Measurements from ENCODE around the gene RPTOR. TPM values are rescaled to one million over a fixed set of nuclear protein-coding genes. Genes with fewer than 3 reads are reported as not detected.

The RPTOR gene
- total and polyA plus RNA-seq, 2 experiments from 2014 or later, result 6.6 to 16.1 TPM

GRCh38 chr17:80671039-80671824 is 126.6 kb downstream of the RPTOR start:
- Histone ChIP-seq H2AFZ (no peak overlapping the region), H3K36me3 (ENCODE audit: low read depth) (no peaks in the 10 kb centered on the region), H3K9ac (no peak overlapping the region), H3K4me1 (ENCODE audit: insufficient read depth) (no peaks in the 10 kb centered on the region), H3K4me2 (ENCODE audit: unreplicated experiment) (no peak overlapping the region), H4K20me1 (ENCODE audit: insufficient read depth) (0 out of 2 replicates have a peak, but pooled peaks cover 3% of the 10 kb centered on the region), H3F3A (ENCODE audit: insufficient read depth) (no peaks in the 10 kb centered on the region), H3K9me2 (ENCODE audit: insufficient read depth) (no peaks in the 10 kb centered on the region), H3K27me3 (replicated peaks; ENCODE audit: insufficient read depth) (no peaks in the 10 kb centered on the region), H3K27ac (no peak overlapping the region), H3K9me3 (ENCODE audit: low read depth) (no peaks in the 10 kb centered on the region), H3K4me3 (no peak overlapping the region), H3K79me2 (ENCODE audit: insufficient read depth) (peaks cover 84% of the 10 kb centered on the region)
- no peak for TF ChIP-seq EZH2 (IDR thresholded peaks at IDR 0.05; ENCODE audit: insufficient read depth, poor library complexity, severe bottlenecking)
- TF ChIP-seq EZH2phosphoT487 (IDR thresholded peaks at IDR 0.05; ENCODE audit: insufficient read depth, low read depth), result no peak
- in situ Hi-C loops (cut with MboI), result no loop called here
- WGBS, 2 experiments (ENCODE audit: low coverage in 1 of 2, low lambda C conversion rate in 2 of 2, missing lambda C conversion rate in 2 of 2), result 70 to 73% methylated on average over 14 of the region's 14 CpGs
- DNase-seq, result no peak

- Histone ChIP-seq H2AFZ (no peak overlapping the region), H3K27me3 (replicated peaks; ENCODE audit: insufficient read depth) (no peaks in the 10 kb centered on the region), H3K4me3 (no peak overlapping the region), H3K9me2 (ENCODE audit: insufficient read depth) (no peaks in the 10 kb centered on the region), H3K9ac (no peak overlapping the region), H3K9me3 (ENCODE audit: low read depth) (no peaks in the 10 kb centered on the region), H4K20me1 (ENCODE audit: insufficient read depth) (0 out of 2 replicates have a peak, but pooled peaks cover 3% of the 10 kb centered on the region), H3F3A (ENCODE audit: insufficient read depth) (no peaks in the 10 kb centered on the region), H3K4me2 (ENCODE audit: unreplicated experiment) (no peak overlapping the region), H3K27ac (no peak overlapping the region), H3K4me1 (ENCODE audit: insufficient read depth) (no peaks in the 10 kb centered on the region), H3K79me2 (ENCODE audit: insufficient read depth) (peaks cover 84% of the 10 kb centered on the region), H3K36me3 (ENCODE audit: low read depth) (no peaks in the 10 kb centered on the region)
- no peak for DNase-seq
- in situ Hi-C loops (cut with MboI), result no loop called here
- TF ChIP-seq EZH2 (IDR thresholded peaks at IDR 0.05; ENCODE audit: insufficient read depth, poor library complexity, severe bottlenecking) (no peak), EZH2phosphoT487 (IDR thresholded peaks at IDR 0.05; ENCODE audit: insufficient read depth, low read depth) (no peak)
- WGBS, 2 experiments (ENCODE audit: low coverage in 1 of 2, low lambda C conversion rate in 2 of 2, missing lambda C conversion rate in 2 of 2), result 98% methylated on average over 5 of the region's 5 CpGs
Observed at GRCh38 chr17:80671825-80672110, 127.1 kb downstream of the RPTOR start.

- Histone ChIP-seq H3K27me3 (replicated peaks; ENCODE audit: insufficient read depth) (no peaks in the 10 kb centered on the region), H2AFZ (no peak overlapping the region), H3K27ac (no peak overlapping the region), H3K4me3 (no peak overlapping the region), H3K9ac (no peak overlapping the region), H3K4me1 (ENCODE audit: insufficient read depth) (no peaks in the 10 kb centered on the region), H3K4me2 (ENCODE audit: unreplicated experiment) (no peak overlapping the region), H3K9me3 (ENCODE audit: low read depth) (no peaks in the 10 kb centered on the region), H4K20me1 (ENCODE audit: insufficient read depth) (0 out of 2 replicates have a peak, but pooled peaks cover 3% of the 10 kb centered on the region), H3K79me2 (ENCODE audit: insufficient read depth) (peaks cover 89% of the 10 kb centered on the region), H3F3A (ENCODE audit: insufficient read depth) (no peaks in the 10 kb centered on the region), H3K9me2 (ENCODE audit: insufficient read depth) (no peaks in the 10 kb centered on the region), H3K36me3 (ENCODE audit: low read depth) (no peaks in the 10 kb centered on the region)
- in situ Hi-C loops (cut with MboI), result no loop called here
- peak; percentile 22 for DNase-seq
- WGBS, 2 experiments (ENCODE audit: low coverage in 1 of 2, low lambda C conversion rate in 2 of 2, missing lambda C conversion rate in 2 of 2), result 59 to 65% methylated on average over 14 of the region's 14 CpGs
- TF ChIP-seq EZH2 (IDR thresholded peaks at IDR 0.05; ENCODE audit: insufficient read depth, poor library complexity, severe bottlenecking) (no peak), EZH2phosphoT487 (IDR thresholded peaks at IDR 0.05; ENCODE audit: insufficient read depth, low read depth) (no peak)
Observed at GRCh38 chr17:80673152-80673920, 128.7 kb downstream of the RPTOR start.

GRCh38 chr17:80675438-80676095 is 130.9 kb downstream of the RPTOR start:
- Histone ChIP-seq H2AFZ (no peak overlapping the region), H3K4me2 (ENCODE audit: unreplicated experiment) (no peak overlapping the region), H4K20me1 (ENCODE audit: insufficient read depth) (0 out of 2 replicates have a peak, but pooled peaks cover 3% of the 10 kb centered on the region), H3K27me3 (replicated peaks; ENCODE audit: insufficient read depth) (no peaks in the 10 kb centered on the region), H3K36me3 (ENCODE audit: low read depth) (no peaks in the 10 kb centered on the region), H3F3A (ENCODE audit: insufficient read depth) (no peaks in the 10 kb centered on the region), H3K9ac (no peak overlapping the region), H3K4me3 (no peak overlapping the region), H3K4me1 (ENCODE audit: insufficient read depth) (no peaks in the 10 kb centered on the region), H3K9me3 (ENCODE audit: low read depth) (no peaks in the 10 kb centered on the region), H3K79me2 (ENCODE audit: insufficient read depth) (peaks cover 95% of the 10 kb centered on the region), H3K9me2 (ENCODE audit: insufficient read depth) (no peaks in the 10 kb centered on the region), H3K27ac (no peak overlapping the region)
- TF ChIP-seq EZH2 (IDR thresholded peaks at IDR 0.05; ENCODE audit: insufficient read depth, poor library complexity, severe bottlenecking) (no peak), EZH2phosphoT487 (IDR thresholded peaks at IDR 0.05; ENCODE audit: insufficient read depth, low read depth) (no peak)
- in situ Hi-C loops (cut with MboI), result no loop called here
- peak; percentile 12 for DNase-seq
- WGBS, 2 experiments (ENCODE audit: low coverage in 1 of 2, low lambda C conversion rate in 2 of 2, missing lambda C conversion rate in 2 of 2), result 59 to 66% methylated on average over 16 to 19 of the region's 19 CpGs
